H9 (cell line): ENCODE results near the gene TRIM38. TPM values are rescaled to one million over a fixed set of nuclear protein-coding genes. Genes with fewer than 3 reads are reported as not detected.

Experiments used
- DNase-seq: peaks from one replicate; pipeline ENCODE4 v3.0.0-alpha.2; 2017
- H2AFZ ChIP-seq: one replicate; pipeline ENCODE4 v1.6.1; 2013; ENCODE audit warnings: mild to moderate bottlenecking, low read length, control low read depth, moderate library complexity
- H2AK5ac ChIP-seq: 2 replicates; pipeline ENCODE4 v1.6.1; 2013; ENCODE audit warnings: low read length, control low read depth, mixed read lengths; ENCODE audit not compliant: insufficient read length
- H2BK120ac ChIP-seq: one replicate; pipeline ENCODE4 v1.6.1; 2013; ENCODE audit warnings: low read depth, mild to moderate bottlenecking, low read length, control low read depth, inconsistent platforms; ENCODE audit not compliant: poor library complexity, severe bottlenecking
- H2BK12ac ChIP-seq: 2 replicates; pipeline ENCODE4 v1.6.1; 2013; ENCODE audit warnings: low read length, control low read depth, mixed read lengths, low read depth; ENCODE audit not compliant: insufficient read length
- H2BK15ac ChIP-seq: 2 replicates; pipeline ENCODE4 v1.6.1; 2013; ENCODE audit warnings: low read depth, low read length, control low read depth
- H2BK20ac ChIP-seq: one replicate; pipeline ENCODE4 v1.6.1; 2013; ENCODE audit warnings: low read depth, mild to moderate bottlenecking, low read length, control low read depth, inconsistent platforms; ENCODE audit not compliant: poor library complexity, severe bottlenecking
- H2BK5ac ChIP-seq: 2 replicates; pipeline ENCODE4 v1.6.1; 2013; ENCODE audit warnings: low read length, control low read depth, mixed read lengths; ENCODE audit not compliant: insufficient read length
- H3K14ac ChIP-seq: 2 replicates; pipeline ENCODE4 v1.6.1; 2013; ENCODE audit warnings: low read length, control low read depth; ENCODE audit not compliant: insufficient read depth
- H3K18ac ChIP-seq: 2 replicates; pipeline ENCODE4 v1.6.1; 2013; ENCODE audit warnings: low read depth, mild to moderate bottlenecking, mixed read lengths, low read length, control low read depth; ENCODE audit not compliant: insufficient read length
- H3K23ac ChIP-seq: 2 replicates; pipeline ENCODE4 v1.6.1; 2013; ENCODE audit warnings: low read length, control low read depth, mixed read lengths, low read depth; ENCODE audit not compliant: insufficient read length
- H3K23me2 ChIP-seq: 2 replicates; pipeline ENCODE4 v1.6.1; 2013; ENCODE audit warnings: low read depth, mild to moderate bottlenecking, mixed read lengths, low read length, control low read depth; ENCODE audit not compliant: insufficient read length, poor library complexity, severe bottlenecking
- H3K27ac ChIP-seq: 2 replicates; pipeline ENCODE4 v1.5.1; 2013; ENCODE audit warnings: low read length, control low read depth, mixed read lengths, low read depth; ENCODE audit not compliant: insufficient read length
- H3K27me3 ChIP-seq: 2 replicates; pipeline ENCODE4 v1.6.1; 2013; ENCODE audit warnings: low read length, control low read depth, inconsistent platforms; ENCODE audit not compliant: insufficient read depth
- H3K4ac ChIP-seq: 2 replicates; pipeline ENCODE4 v1.6.1; 2013; ENCODE audit warnings: low read depth, mild to moderate bottlenecking, control low read depth, inconsistent platforms, low read length, moderate library complexity
- H3K4me1 ChIP-seq: 2 replicates; pipeline ENCODE4 v1.6.1; 2013; ENCODE audit warnings: low read length, control low read depth, inconsistent platforms; ENCODE audit not compliant: insufficient read depth
- H3K4me2 ChIP-seq: 2 replicates; pipeline ENCODE4 v1.6.1; 2013; ENCODE audit warnings: low read length, control low read depth, mixed read lengths; ENCODE audit not compliant: insufficient read length, insufficient read depth
- H3K56ac ChIP-seq: 2 replicates; pipeline ENCODE4 v1.6.1; 2013; ENCODE audit warnings: low read depth, mild to moderate bottlenecking, mixed read lengths, low read length, control low read depth; ENCODE audit not compliant: insufficient read length
- H3K79me1 ChIP-seq: 2 replicates; pipeline ENCODE4 v1.6.1; 2013; ENCODE audit warnings: low read depth, mild to moderate bottlenecking, moderate library complexity, low read length, control low read depth, inconsistent platforms; ENCODE audit not compliant: insufficient read depth, poor library complexity, severe bottlenecking
- H3K79me2 ChIP-seq: 2 replicates; pipeline ENCODE4 v1.6.1; 2013; ENCODE audit warnings: low read length, control low read depth, inconsistent platforms; ENCODE audit not compliant: insufficient read depth
- H3K9ac ChIP-seq: 2 replicates; pipeline ENCODE4 v1.6.1; 2013; ENCODE audit warnings: low read length, control low read depth, mixed read lengths; ENCODE audit not compliant: insufficient read length; ENCODE audit errors: extremely low read depth
- H3K9me3 ChIP-seq: one replicate; pipeline ENCODE4 v1.6.1; 2013; ENCODE audit warnings: low read depth, low read length, inconsistent platforms; ENCODE audit not compliant: control insufficient read depth
- H3T11ph ChIP-seq: one replicate; pipeline ENCODE4 v1.6.1; 2013; ENCODE audit warnings: mild to moderate bottlenecking, low read length, control low read depth, inconsistent platforms
- H4K20me1 ChIP-seq: one replicate; pipeline ENCODE4 v1.6.1; 2013; ENCODE audit not compliant: control insufficient read depth, insufficient read length, insufficient read depth
- H4K5ac ChIP-seq: 2 replicates; pipeline ENCODE4 v1.6.1; 2013; ENCODE audit warnings: low read depth, mild to moderate bottlenecking, mixed read lengths, low read length, control low read depth; ENCODE audit not compliant: insufficient read length
- H4K8ac ChIP-seq: replicated peaks from 2 replicates; pipeline ENCODE4 v1.6.1; 2013; ENCODE audit warnings: low read length, control low read depth, mixed read lengths, low read depth; ENCODE audit not compliant: insufficient read length
- H4K91ac ChIP-seq: 2 replicates; pipeline ENCODE4 v1.6.1; 2013; ENCODE audit warnings: low read depth, mild to moderate bottlenecking, moderate library complexity, mixed read lengths, low read length, control low read depth; ENCODE audit not compliant: insufficient read length
- H3K27ac Mint-ChIP-seq, 3 experiments: 2 replicates in 2 of 3; 3 replicates in 1 of 3; pipeline ENCODE4 v1.8.0; 2020 to 2021; ENCODE audit warnings: mixed read lengths in 3 of 3, mild to moderate bottlenecking in 1 of 3, moderate library complexity in 1 of 3
- H3K27me3 Mint-ChIP-seq: 2 replicates; pipeline ENCODE4 v1.8.0; 2021; ENCODE audit warnings: low read depth, mild to moderate bottlenecking, moderate library complexity, mixed read lengths
- H3K36me3 Mint-ChIP-seq, 3 experiments: 2 replicates in 2 of 3; 3 replicates in 1 of 3; pipeline ENCODE4 v1.8.0; 2020 to 2021; ENCODE audit warnings: low read depth in 3 of 3, mixed read lengths in 3 of 3; ENCODE audit not compliant: insufficient read depth in 1 of 3
- H3K4me1 Mint-ChIP-seq, 2 experiments: 2 replicates each; pipeline ENCODE4 v1.8.0; 2020; ENCODE audit warnings: mixed read lengths in 2 of 2
- H3K4me3 Mint-ChIP-seq, 2 experiments: 2 replicates in 1 of 2; 3 replicates in 1 of 2; pipeline ENCODE4 v1.8.0; 2020 to 2021; ENCODE audit warnings: mild to moderate bottlenecking in 2 of 2, mixed read lengths in 2 of 2, moderate library complexity in 1 of 2
- H3K9me3 Mint-ChIP-seq, 2 experiments: 2 replicates in 1 of 2; 3 replicates in 1 of 2; pipeline ENCODE4 v1.8.0; 2020; ENCODE audit warnings: mild to moderate bottlenecking in 2 of 2, mixed read lengths in 2 of 2, moderate library complexity in 1 of 2
- CTCF ChIP-seq: fragments of 200-600 bp; sonication (generic); conservative IDR thresholded peaks from 3 replicates; pipeline ENCODE4 v1.8.0; 2021; ENCODE audit warnings: antibody characterized with exemption, mild to moderate bottlenecking
- WGBS: extraction: QIAGEN DNeasy Blood & Tissue Kit; methylation state at CpG from one replicate; pipeline ENCODE4 v1.1.7; 2013; ENCODE audit warnings: missing lambda C conversion rate, low lambda C conversion rate, mixed read lengths; ENCODE audit not compliant: insufficient read length; ENCODE audit errors: extremely low coverage; 5-methylcytosine and 5-hydroxymethylcytosine counted together
- total RNA-seq: library from RNA; stranded (reverse); gene quantifications from 2 replicates; pipeline ENCODE4 v1.2.1, GENCODE V29; 2021

TRIM38 gene
- total RNA-seq, 1 experiment from 2014 or later = 0.61 TPM

GRCh38 chr6:25981568-25982263 lies 19.1 kb downstream of the TRIM38 start:
- no peak for DNase-seq
- H3K9ac ChIP-seq = no peak overlapping the region
- no peaks in the 10 kb centered on the region for H3K79me2 ChIP-seq
- no peaks in the 10 kb centered on the region for H3K27me3 ChIP-seq
- H3K4me2 ChIP-seq = no peak overlapping the region
- H2AK5ac ChIP-seq = no peak overlapping the region
- Mint-ChIP-seq H3K4me1 (peaks cover 2 to 4% of the 10 kb centered on the region in 2 experiments; a peak in 2 of 4 replicates), H3K36me3 (0 out of 7 replicates have a peak, but pooled peaks cover 0 to 2% (median 0%) of the 10 kb centered on the region in 3 experiments), H3K27me3 (no peaks in the 10 kb centered on the region; the same call in 1 of the 2 replicates), H3K4me3 (no peak overlapping the region), H3K9me3 (no peaks in the 10 kb centered on the region), H3K27ac (no peak overlapping the region)
- no peak overlapping the region for H2BK120ac ChIP-seq
- H2BK20ac ChIP-seq = no peak overlapping the region
- no peak overlapping the region for H3K4ac ChIP-seq
- no peak overlapping the region for H2AFZ ChIP-seq
- H3K56ac ChIP-seq = no peak overlapping the region
- no peaks in the 10 kb centered on the region for H4K20me1 ChIP-seq
- H3K27ac ChIP-seq = no peak overlapping the region
- no peak overlapping the region for H2BK12ac ChIP-seq
- no peaks in the 10 kb centered on the region for H3K4me1 ChIP-seq
- H4K5ac ChIP-seq = no peak overlapping the region
- no peak overlapping the region for H3K18ac ChIP-seq
- H3K23ac ChIP-seq = no peak overlapping the region
- H4K91ac ChIP-seq = no peak overlapping the region
- H3K14ac ChIP-seq = no peak overlapping the region
- H3K79me1 ChIP-seq = no peaks in the 10 kb centered on the region
- H3K9me3 ChIP-seq = no peaks in the 10 kb centered on the region
- no peak for TF ChIP-seq CTCF
- no peaks in the 10 kb centered on the region for H3K23me2 ChIP-seq
- no peak overlapping the region for H4K8ac ChIP-seq
- H2BK15ac ChIP-seq = no peak overlapping the region
- H2BK5ac ChIP-seq = no peak overlapping the region
- no peak overlapping the region for H3T11ph ChIP-seq
- WGBS = no CpG with 5 or more reads among the region's 5 CpGs
